Left ventricle myocardium inferior (tissue), 1 donor: ENCODE measurements around the gene OTOS. TPM values are rescaled to one million over a fixed set of nuclear protein-coding genes. Genes with fewer than 3 reads are reported as not detected.

ENCODE experiments used
- DNase-seq: peaks from one replicate; pipeline ENCODE4 v3.0.0-alpha.2; 2020
- H3K27ac ChIP-seq: fragments of 200-600 bp; replicated peaks from 2 replicates; pipeline ENCODE4 v1.8.0; 2021
- H3K27me3 ChIP-seq: fragments of 200-600 bp; 2 replicates; pipeline ENCODE4 v1.8.0; 2021; ENCODE audit warnings: low read depth
- H3K36me3 ChIP-seq: fragments of 200-600 bp; 2 replicates; pipeline ENCODE4 v1.8.0; 2021
- H3K4me1 ChIP-seq: fragments of 200-600 bp; 2 replicates; pipeline ENCODE4 v1.8.0; 2021
- H3K4me3 ChIP-seq: fragments of 200-600 bp; 2 replicates; pipeline ENCODE4 v1.8.0; 2021; ENCODE audit warnings: mild to moderate bottlenecking, moderate library complexity
- H3K9me3 ChIP-seq: fragments of 200-600 bp; replicated peaks from 2 replicates; pipeline ENCODE4 v1.8.0; 2021
- CTCF ChIP-seq: fragments of 200-600 bp; IDR thresholded peaks from 2 replicates; pipeline ENCODE4 v1.8.0; 2021; ENCODE audit warnings: antibody characterized with exemption, mild to moderate bottlenecking, borderline replicate concordance
- intact Hi-C: fragments of 100-400 bp; cut with micrococcal nuclease; formaldehyde crosslinking; loops from one replicate; pipeline ENCODE4 v1.11.0; 2022
- total RNA-seq: library from RNA; stranded (reverse); fragmentation: NEBNext Ultra II Directional; extraction: Animal tissue kit (Norgen Biotek cat#: 25700); gene quantifications from one replicate; pipeline ENCODE4 v1.2.1, GENCODE V29; 2021
- donor health status: DM: no; HTN: yes; CAD: no; lungs with severe emphysema.

The OTOS gene
- total RNA-seq, 1 donor from 2014 or later: not detected

GRCh38 chr2:240137596-240138253 is 2.7 kb downstream of the OTOS start:
- Histone ChIP-seq H3K4me1 (peaks cover 25% of the 10 kb centered on the region), H3K36me3 (peaks cover 11% of the 10 kb centered on the region), H3K27me3 (peaks cover 21% of the 10 kb centered on the region), H3K9me3 (no peaks in the 10 kb centered on the region), H3K27ac (no peak overlapping the region), H3K4me3 (no peak overlapping the region)
- intact Hi-C loops: no loop called here
- TF ChIP-seq CTCF: no peak
- DNase-seq: no peak

GRCh38 chr2:240136671-240137292 is 3.7 kb downstream of the OTOS start:
- Histone ChIP-seq H3K27ac (peak overlapping the region; percentile 84), H3K27me3 (peaks cover 12% of the 10 kb centered on the region), H3K4me1 (peaks cover 25% of the 10 kb centered on the region), H3K4me3 (peak overlapping the region; percentile 100), H3K36me3 (peaks cover 20% of the 10 kb centered on the region), H3K9me3 (no peaks in the 10 kb centered on the region)
- intact Hi-C loops: no loop called here
- DNase-seq: no peak
- no peak for TF ChIP-seq CTCF

GRCh38 chr2:240136013-240136670 is 4.3 kb downstream of the OTOS start, which contains the start of gene COPS9:
COPS9 (minus strand) TSS chr2:240136305; CDS start chr2:240136284, 21 bp downstream.
- Histone ChIP-seq H3K9me3 (no peaks in the 10 kb centered on the region), H3K4me3 (peak within 1 kb of the TSS; percentile 100), H3K4me1 (peaks cover 25% of the 10 kb centered on the region), H3K27ac (peak within 1 kb of the TSS; percentile 84), H3K36me3 (peaks cover 26% of the 10 kb centered on the region), H3K27me3 (peaks cover 5% of the 10 kb centered on the region)
- no peak for TF ChIP-seq CTCF
- DNase-seq: peak; percentile 87
- intact Hi-C loops: no loop called here

- H3K36me3 ChIP-seq: peaks cover 31% of the 10 kb centered on the region
- H3K27me3 ChIP-seq: peaks cover under 1% of the 10 kb centered on the region
- intact Hi-C loops: no loop called here
- no peak for TF ChIP-seq CTCF
- H3K4me3 ChIP-seq: peak overlapping the region; percentile 100
- peak overlapping the region; percentile 84 for H3K27ac ChIP-seq
- H3K9me3 ChIP-seq: no peaks in the 10 kb centered on the region
- peaks cover 25% of the 10 kb centered on the region for H3K4me1 ChIP-seq
- no peak for DNase-seq
Measured at GRCh38 chr2:240135706-240136012, 4.8 kb downstream of the OTOS start.

- DNase-seq: no peak
Measured at GRCh38 chr2:240134956-240135520, 5.4 kb downstream of the OTOS start.

More at GRCh38 chr2:240134956-240135520, 5.4 kb downstream of the OTOS start:
- Histone ChIP-seq H3K27me3 (no peaks in the 10 kb centered on the region), H3K4me3 (peak overlapping the region; percentile 100), H3K36me3 (peaks cover 37% of the 10 kb centered on the region), H3K4me1 (peaks cover 25% of the 10 kb centered on the region), H3K27ac (no peak overlapping the region), H3K9me3 (no peaks in the 10 kb centered on the region)
- intact Hi-C loops: no loop called here
- no peak for TF ChIP-seq CTCF
